K562 (cell line): Measurements from ENCODE around the gene GRB10. TPM values are rescaled to one million over a fixed set of nuclear protein-coding genes. Genes with fewer than 3 reads are reported as not detected.

Experiments used
- ATAC-seq: fragments of 200-7000 bp; cut with Tn5 transposase; 3 replicates; pipeline ENCODE4 v1.9.1; 2020; ENCODE audit warnings: moderate library complexity
- BruUV-seq: library from RNA; stranded (reverse); fragments of 400-500 nt; replicated peaks from 2 replicates; lab custom pipeline; 2021; lab: Mats Ljungman, UMichigan
- CTCF ChIA-PET: fragments of 300-600 bp; formaldehyde crosslinking; extraction: SDS; loops from one replicate; lab custom pipeline; 2021; ENCODE audit warnings: low intra/inter-chr PET ratio; lab: Yijun Ruan, JAX
- POLR2A ChIA-PET: fragments of 300-600, 350-650 bp; sonication (Branson Sonifier 250); formaldehyde crosslinking; extraction: SDS; loops from one replicate; lab custom pipeline; 2021; ENCODE audit warnings: antibody characterized with exemption, inconsistent platforms; lab: Yijun Ruan, JAX
- DNase-seq, 4 experiments: peaks; one replicate each; pipeline versions ENCODE4 v3.0.0 to v3.0.0-alpha.2; 2011 to 2018; ENCODE audit warnings: low spot score in 3 of 4, mixed read lengths in 3 of 4; ENCODE audit errors: extremely low read depth in 1 of 4
- FAIRE-seq: peaks from 2 replicates; lab custom pipeline; 2011; peaks lifted over from hg19 to GRCh38; lab: Jason Lieb, UNC
- H2AFZ ChIP-seq: 2 replicates; pipeline ENCODE4 v1.6.0; 2011; ENCODE audit warnings: low read depth, low read length, control low read depth, inconsistent platforms
- H3K27ac ChIP-seq: fragments of 200-600 bp; 3 replicates; pipeline ENCODE4 v1.8.0; 2011; ENCODE audit warnings: low read depth, mild to moderate bottlenecking, control low read depth, inconsistent platforms, low read length, moderate library complexity, mixed read lengths; ENCODE audit errors: extremely low read depth
- H3K27me3 ChIP-seq, 2 experiments: fragments of 300-600 bp in 1 of 2; 2 replicates in 1 of 2; 3 replicates in 1 of 2; pipeline versions ENCODE4 v1.6.0 to v1.8.0; 2011; ENCODE audit warnings: inconsistent platforms in 2 of 2, low read length in 2 of 2, mild to moderate bottlenecking in 1 of 2, mixed read lengths in 1 of 2, moderate library complexity in 1 of 2; ENCODE audit not compliant: control insufficient read depth in 2 of 2, insufficient read depth in 2 of 2
- H3K36me3 ChIP-seq: fragments of 300-600 bp; 3 replicates; pipeline ENCODE4 v1.8.0; 2011; ENCODE audit warnings: mild to moderate bottlenecking, low read length, inconsistent platforms; ENCODE audit not compliant: control insufficient read depth, insufficient read depth
- H3K4me1 ChIP-seq, 2 experiments: fragments of 200-600 bp in 1 of 2; replicated peaks in 1 of 2; 2 replicates in 1 of 2; 3 replicates in 1 of 2; pipeline versions ENCODE4 v1.5.1 to v1.8.0; 2011; ENCODE audit warnings: inconsistent platforms in 2 of 2, low read length in 2 of 2, mild to moderate bottlenecking in 1 of 2, mixed read lengths in 1 of 2, moderate library complexity in 1 of 2; ENCODE audit not compliant: control insufficient read depth in 2 of 2, insufficient read depth in 2 of 2
- H3K4me2 ChIP-seq: 2 replicates; pipeline ENCODE4 v1.6.1; 2011; ENCODE audit warnings: low read length, control low read depth, inconsistent platforms, mixed read lengths; ENCODE audit not compliant: insufficient read depth
- H3K4me3 ChIP-seq: fragments of 200-600 bp; sonication (generic), shearing (Covaris generic); 2 replicates; pipeline ENCODE4 v1.5.1; 2016; ENCODE audit warnings: control low read depth, inconsistent platforms
- H3K79me2 ChIP-seq: fragments of 200-600 bp; 3 replicates; pipeline ENCODE4 v1.8.0; 2011; ENCODE audit warnings: low read length, inconsistent platforms; ENCODE audit not compliant: control insufficient read depth, insufficient read depth
- H3K9ac ChIP-seq, 2 experiments: 2 replicates each; pipeline versions ENCODE4 v1.6.0 to v1.6.1; 2011; ENCODE audit warnings: low read depth in 2 of 2, low read length in 2 of 2, control low read depth in 1 of 2, inconsistent platforms in 1 of 2, mild to moderate bottlenecking in 1 of 2, mixed read lengths in 1 of 2; ENCODE audit not compliant: insufficient read depth in 1 of 2
- H3K9me1 ChIP-seq: one replicate; pipeline ENCODE4 v1.6.0; 2011; ENCODE audit warnings: inconsistent platforms, mild to moderate bottlenecking, low read length, moderate library complexity; ENCODE audit not compliant: control insufficient read depth, insufficient read depth
- H3K9me3 ChIP-seq: replicated peaks from 2 replicates; pipeline ENCODE4 v1.5.1; 2011; ENCODE audit warnings: low read depth, low read length, inconsistent platforms; ENCODE audit not compliant: control insufficient read depth, insufficient read depth
- H4K20me1 ChIP-seq: replicated peaks from 2 replicates; pipeline ENCODE4 v1.6.1; 2011; ENCODE audit warnings: low read length, inconsistent platforms, mixed read lengths; ENCODE audit not compliant: control insufficient read depth, insufficient read depth
- RUNX1 ChIP-seq: sonication (generic); IDR thresholded peaks from 2 replicates; pipeline ENCODE4 v1.6.1; 2016; ENCODE audit warnings: antibody characterized with exemption, low read depth
- TAF15 ChIP-seq: fragments of 200-400 bp; formaldehyde crosslinking; IDR thresholded peaks from 2 replicates; pipeline ENCODE4 v1.6.1; 2017; ENCODE audit warnings: mild to moderate bottlenecking, low read depth, low read length, moderate library complexity
- XRCC3 ChIP-seq: fragments of 450-650 bp; IDR thresholded peaks from 2 replicates; pipeline ENCODE4 v1.6.1; 2017; ENCODE audit warnings: mild to moderate bottlenecking, moderate library complexity
- ZNF165 ChIP-seq: fragments of 250-450 bp; sonication (Bioruptor Pico); IDR thresholded peaks from 2 replicates; pipeline ENCODE4 v1.4.0; 2020; ENCODE audit warnings: borderline replicate concordance
- ZNF263 ChIP-seq: sonication (generic); formaldehyde crosslinking; IDR thresholded peaks from 2 replicates; pipeline ENCODE4 v1.8.0; 2022; ENCODE audit warnings: mild to moderate bottlenecking, missing genetic modification reagents, borderline replicate concordance
- ZNF395 ChIP-seq: fragments of 200-800 bp; sonication (Bioruptor generic); IDR thresholded peaks from 2 replicates; pipeline ENCODE4 v1.6.1; 2017; ENCODE audit warnings: missing genetic modification characterization, missing compliant biosample characterization
- WGBS: fragments of 100-300 bp; shearing (Covaris generic); methylation state at CpG from one replicate; pipeline ENCODE4 v1.1.6; 2016; ENCODE audit warnings: low coverage, mixed read lengths; ENCODE audit not compliant: insufficient coverage; ENCODE audit errors: missing lambda C conversion rate; 5-methylcytosine and 5-hydroxymethylcytosine counted together
- in situ Hi-C: fragments of 300-500 bp; cut with MboI; formaldehyde crosslinking; loops from 4 replicates; pipeline ENCODE4 v1.15.0; 2018; ENCODE audit warnings: inconsistent platforms, mixed read lengths
- intact Hi-C: fragments of 100-400 bp; cut with micrococcal nuclease; formaldehyde crosslinking; loops from 2 replicates; pipeline ENCODE4 v1.14.2; 2022
- polyA plus RNA-seq, 8 experiments: library from polyadenylated mRNA; depleted of rRNA in 4 of 8; stranded (reverse) in 5 of 8; unstranded in 3 of 8; fragments of >200 nt; fragmentation: Nextera tagmentation in 2 of 8; fragmentation: Illumina TruSeq in 1 of 8; extraction: Ambion mirVana in 2 of 8; extraction: Trizol in 1 of 8; gene quantifications; 2 replicates each; pipeline versions ENCODE4 v1.2.1 to v1.2.3, GENCODE V29; 2011 to 2014; ENCODE audit warnings: inconsistent platforms in 1 of 8, missing spikeins in 1 of 8
- total RNA-seq, 7 experiments: library from RNA; depleted of rRNA in 6 of 7; stranded (reverse); fragments of >200 nt in 6 of 7; fragmentation: Illumina TruSeq in 2 of 7; extraction: Trizol in 2 of 7; gene quantifications; 2 replicates each; pipeline versions ENCODE4 v1.2.1 to v1.2.3, GENCODE V29; 2011 to 2021; ENCODE audit warnings: low replicate concordance in 1 of 7
- TF ChIP-seq, protein P1 (sequence below): sonication (generic); formaldehyde crosslinking; IDR thresholded peaks from 2 replicates; pipeline ENCODE4 v1.8.1; 2023; ENCODE audit warnings: mild to moderate bottlenecking, missing genetic modification reagents

Gene GRB10
- total and polyA plus RNA-seq, 9 of the 15 experiments (the other 6 are each of a cell fraction or from before 2014, with no cell fraction given): 8.9 to 88.5 (median 40.7) TPM

DNA sequence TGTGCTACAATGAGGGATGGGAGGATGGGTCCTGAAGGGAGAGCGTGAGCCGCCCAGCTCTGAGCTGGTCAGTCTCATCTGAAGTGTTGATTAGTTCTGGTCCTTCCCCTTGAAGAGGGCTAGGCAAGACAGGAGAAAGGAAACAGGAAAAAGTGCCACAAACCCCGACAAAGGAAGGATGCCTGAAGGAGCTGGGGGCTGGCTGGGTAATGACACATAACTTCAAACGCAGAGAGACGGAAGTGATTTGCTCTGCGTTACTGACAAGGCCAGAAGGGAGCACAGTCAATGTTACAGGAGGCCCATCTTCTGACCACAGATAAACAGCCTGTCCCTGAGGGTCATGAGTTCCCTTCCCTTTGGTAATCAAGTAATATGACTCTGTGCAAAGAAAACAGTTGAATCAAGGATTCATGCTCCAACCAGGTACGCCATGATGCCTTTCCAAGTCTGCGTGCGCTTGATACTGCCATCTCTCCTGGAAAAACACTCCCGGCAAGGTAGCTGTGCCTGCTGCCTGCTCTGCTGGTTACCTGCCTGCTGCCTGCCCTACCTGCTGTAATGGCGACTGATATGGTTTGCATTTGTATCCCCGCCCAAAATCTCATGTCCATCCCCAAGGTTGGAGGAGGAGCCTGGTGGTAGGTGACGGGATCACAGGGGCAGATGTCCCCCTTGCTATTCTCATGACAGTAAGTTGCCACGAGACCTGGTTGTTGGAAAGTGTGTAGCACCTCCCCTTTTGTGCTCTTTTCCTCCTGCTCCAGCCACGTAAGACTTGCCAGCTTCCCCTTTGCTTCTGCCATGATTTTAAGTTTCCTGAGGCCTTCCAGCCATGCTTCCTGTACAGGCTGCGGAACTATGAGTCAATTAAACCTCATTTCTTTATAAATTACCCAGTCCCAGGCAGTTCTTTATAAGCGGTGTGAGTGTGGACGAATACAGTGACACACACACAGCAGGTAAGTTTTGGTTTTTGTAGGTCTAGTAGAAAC, 57.9 kb downstream of the GRB10 start:
- H3K79me2 ChIP-seq: peaks cover 74% of the 10 kb centered on the region
- no TSS peak for BruUV-seq
- FAIRE-seq: no peak

GRCh38 chr7:50723888-50724287, 58.8 kb downstream of the GRB10 start:
- no peak for DNase-seq
- no peak for TF ChIP-seq ZNF395
- TF ChIP-seq TAF15: no peak
- TF ChIP-seq RUNX1: no peak
- TF ChIP-seq, protein P1, sequence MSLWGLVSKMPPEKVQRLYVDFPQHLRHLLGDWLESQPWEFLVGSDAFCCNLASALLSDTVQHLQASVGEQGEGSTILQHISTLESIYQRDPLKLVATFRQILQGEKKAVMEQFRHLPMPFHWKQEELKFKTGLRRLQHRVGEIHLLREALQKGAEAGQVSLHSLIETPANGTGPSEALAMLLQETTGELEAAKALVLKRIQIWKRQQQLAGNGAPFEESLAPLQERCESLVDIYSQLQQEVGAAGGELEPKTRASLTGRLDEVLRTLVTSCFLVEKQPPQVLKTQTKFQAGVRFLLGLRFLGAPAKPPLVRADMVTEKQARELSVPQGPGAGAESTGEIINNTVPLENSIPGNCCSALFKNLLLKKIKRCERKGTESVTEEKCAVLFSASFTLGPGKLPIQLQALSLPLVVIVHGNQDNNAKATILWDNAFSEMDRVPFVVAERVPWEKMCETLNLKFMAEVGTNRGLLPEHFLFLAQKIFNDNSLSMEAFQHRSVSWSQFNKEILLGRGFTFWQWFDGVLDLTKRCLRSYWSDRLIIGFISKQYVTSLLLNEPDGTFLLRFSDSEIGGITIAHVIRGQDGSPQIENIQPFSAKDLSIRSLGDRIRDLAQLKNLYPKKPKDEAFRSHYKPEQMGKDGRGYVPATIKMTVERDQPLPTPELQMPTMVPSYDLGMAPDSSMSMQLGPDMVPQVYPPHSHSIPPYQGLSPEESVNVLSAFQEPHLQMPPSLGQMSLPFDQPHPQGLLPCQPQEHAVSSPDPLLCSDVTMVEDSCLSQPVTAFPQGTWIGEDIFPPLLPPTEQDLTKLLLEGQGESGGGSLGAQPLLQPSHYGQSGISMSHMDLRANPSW (CRISPR knock-in tag): no peak
- TF ChIP-seq ZNF165 (CRISPR knock-in tag): no peak
- CTCF ChIA-PET: no interaction called here
- Histone ChIP-seq H3K4me3 (no peak overlapping the region), H3K4me2 (no peak overlapping the region), H4K20me1 (peaks cover 34% of the 10 kb centered on the region), H3K4me1 (peaks cover 0 to 10% of the 10 kb centered on the region in 2 experiments; a peak in 3 of 5 replicates), H3K27me3 (no peaks in the 10 kb centered on the region), H3K9me1 (no peaks in the 10 kb centered on the region), H3K9ac (no peak overlapping the region), H3K36me3 (peaks cover 14% of the 10 kb centered on the region; the same call in 1 of the 3 replicates), H3K9me3 (no peaks in the 10 kb centered on the region), H2AFZ (no peak overlapping the region), H3K27ac (no peak overlapping the region), H3K79me2 (peaks cover 72% of the 10 kb centered on the region)
- WGBS: 82% methylated on average over 9 of the region's 9 CpGs
- no peak for ATAC-seq
- BruUV-seq: no TSS peak
- no peak for FAIRE-seq
- intact Hi-C loops (no loop called here), in situ Hi-C loops (no loop called here)
- POLR2A ChIA-PET: no interaction called here

More for the DNA sequence above, 57.9 kb downstream of the GRB10 start:
- no peak overlapping the region for H3K9ac ChIP-seq
- H3K27ac ChIP-seq: no peak overlapping the region
- CTCF ChIA-PET: no interaction called here
- no peaks in the 10 kb centered on the region for H3K9me1 ChIP-seq
- H3K27me3 ChIP-seq: no peaks in the 10 kb centered on the region
- no peaks in the 10 kb centered on the region for H3K9me3 ChIP-seq
- H3K4me2 ChIP-seq: no peak overlapping the region
- peak; percentile 41; the same call in 1 of the 2 replicates for TF ChIP-seq ZNF263 (CRISPR knock-in tag)
- TF ChIP-seq XRCC3: no peak
- TF ChIP-seq, all 486 proteins: peak for 1
- WGBS: 85% methylated on average over 18 of the region's 18 CpGs
- ATAC-seq: peak; percentile 25; the same call in 2 of the 3 replicates
- Histone ChIP-seq H3K36me3 (peaks cover 14% of the 10 kb centered on the region; the same call in 1 of the 3 replicates), H4K20me1 (peaks cover 34% of the 10 kb centered on the region), H3K4me3 (no peak overlapping the region), H2AFZ (no peak overlapping the region), H3K4me1 (peaks cover 3 to 10% of the 10 kb centered on the region in 2 experiments; a peak in 3 of 5 replicates)
- POLR2A ChIA-PET: no interaction called here
- intact Hi-C loops (loop anchor here (5.0 kb wide), 1 partner anchor 67 kb away; no protein-coding TSS in a partner anchor), in situ Hi-C loops (no loop called here)
- DNase-seq: no peak
